ENCODE measurements around the gene BBS9.

BBS9 gene

DNA sequence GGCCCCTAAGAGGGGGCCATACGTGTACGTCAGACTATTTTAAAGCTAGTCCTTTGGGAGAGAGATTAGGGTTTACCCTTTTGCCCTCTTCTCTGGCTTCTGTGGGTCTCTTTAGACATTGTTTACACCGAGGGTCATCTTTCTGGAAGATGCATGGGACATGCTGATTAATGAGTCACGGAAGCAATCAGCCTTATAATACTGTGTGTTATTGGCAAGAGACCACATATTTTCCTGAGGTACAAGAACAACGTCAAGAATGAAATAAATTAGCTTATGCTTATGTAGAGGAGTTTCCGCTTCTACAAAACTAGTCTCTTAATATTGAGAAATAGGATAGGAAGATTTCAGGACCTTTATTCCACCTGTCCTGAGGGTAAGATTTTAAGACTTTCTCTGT is 327.7 kb downstream of the BBS9 start:
- Histone ChIP-seq H3K36me3 (replicated peaks; ENCODE audit: insufficient read depth, low read length) (no peaks in the 10 kb centered on the region), H3K9me2 (replicated peaks; ENCODE audit: insufficient read depth, low read length) (no peaks in the 10 kb centered on the region), H2AFZ (ENCODE audit: low read length) (no peak overlapping the region), H3K4me3 (ENCODE audit: low read length) (no peak overlapping the region), H3K79me2 (ENCODE audit: low read length) (no peaks in the 10 kb centered on the region), H4K20me1 (ENCODE audit: insufficient read depth, low read length) (no peaks in the 10 kb centered on the region), H3K4me2 (ENCODE audit: low read depth, low read length) (no peak overlapping the region), H3K4me1 (ENCODE audit: low read length) (no peaks in the 10 kb centered on the region), H3K27me3 (replicated peaks; ENCODE audit: insufficient read depth, low read length) (no peaks in the 10 kb centered on the region), H3K27ac (ENCODE audit: low read length) (no peak overlapping the region), H3K9ac (ENCODE audit: low read length) (no peak overlapping the region), H3K9me3 (replicated peaks; ENCODE audit: insufficient read depth, low read length) (no peaks in the 10 kb centered on the region), H3F3A (ENCODE audit: insufficient read depth, low read length) (no peaks in the 10 kb centered on the region)
- no peak for DNase-seq
- TF ChIP-seq EZH2 (optimal IDR thresholded peaks at IDR 0.05; ENCODE audit: low read depth, low read length) (no peak), EZH2phosphoT487 (IDR thresholded peaks at IDR 0.05; ENCODE audit: low read length) (no peak)
- TF ChIP-seq, protein P1, sequence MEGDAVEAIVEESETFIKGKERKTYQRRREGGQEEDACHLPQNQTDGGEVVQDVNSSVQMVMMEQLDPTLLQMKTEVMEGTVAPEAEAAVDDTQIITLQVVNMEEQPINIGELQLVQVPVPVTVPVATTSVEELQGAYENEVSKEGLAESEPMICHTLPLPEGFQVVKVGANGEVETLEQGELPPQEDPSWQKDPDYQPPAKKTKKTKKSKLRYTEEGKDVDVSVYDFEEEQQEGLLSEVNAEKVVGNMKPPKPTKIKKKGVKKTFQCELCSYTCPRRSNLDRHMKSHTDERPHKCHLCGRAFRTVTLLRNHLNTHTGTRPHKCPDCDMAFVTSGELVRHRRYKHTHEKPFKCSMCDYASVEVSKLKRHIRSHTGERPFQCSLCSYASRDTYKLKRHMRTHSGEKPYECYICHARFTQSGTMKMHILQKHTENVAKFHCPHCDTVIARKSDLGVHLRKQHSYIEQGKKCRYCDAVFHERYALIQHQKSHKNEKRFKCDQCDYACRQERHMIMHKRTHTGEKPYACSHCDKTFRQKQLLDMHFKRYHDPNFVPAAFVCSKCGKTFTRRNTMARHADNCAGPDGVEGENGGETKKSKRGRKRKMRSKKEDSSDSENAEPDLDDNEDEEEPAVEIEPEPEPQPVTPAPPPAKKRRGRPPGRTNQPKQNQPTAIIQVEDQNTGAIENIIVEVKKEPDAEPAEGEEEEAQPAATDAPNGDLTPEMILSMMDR (IDR thresholded peaks at IDR 0.05; ENCODE audit: low read length): no peak

DNA sequence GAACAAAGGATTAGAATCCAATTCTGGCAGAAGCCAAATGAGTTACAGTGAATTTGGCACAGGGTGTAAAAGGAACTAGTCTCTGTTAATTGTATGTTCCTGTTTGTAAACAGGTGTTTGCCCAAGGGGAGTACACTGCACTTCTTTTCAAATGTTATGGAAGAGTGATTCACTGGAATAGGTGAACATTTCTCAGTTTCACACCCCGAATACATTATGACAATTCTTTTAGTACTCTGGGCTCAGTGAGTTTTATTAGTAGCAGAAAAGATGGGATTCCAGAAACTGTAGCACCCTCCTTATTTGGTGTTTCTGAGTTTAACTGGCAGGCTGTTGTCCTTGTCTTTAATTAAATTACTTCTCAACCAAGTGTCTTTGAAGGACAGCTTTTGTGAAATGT is 329.2 kb downstream of the BBS9 start:
- H3K9me3 ChIP-seq (replicated peaks; ENCODE audit: insufficient read depth, low read length): no peaks in the 10 kb centered on the region
- H2AFZ ChIP-seq (ENCODE audit: low read length): no peak overlapping the region
- no peaks in the 10 kb centered on the region for H3F3A ChIP-seq (ENCODE audit: insufficient read depth, low read length)
- no peaks in the 10 kb centered on the region for H4K20me1 ChIP-seq (ENCODE audit: insufficient read depth, low read length)
- H3K4me1 ChIP-seq (ENCODE audit: low read length): no peaks in the 10 kb centered on the region
- DNase-seq: no peak
- H3K27me3 ChIP-seq (replicated peaks; ENCODE audit: insufficient read depth, low read length): no peaks in the 10 kb centered on the region
- no peaks in the 10 kb centered on the region for H3K36me3 ChIP-seq (replicated peaks; ENCODE audit: insufficient read depth, low read length)
- H3K4me3 ChIP-seq (ENCODE audit: low read length): no peak overlapping the region
- H3K79me2 ChIP-seq (ENCODE audit: low read length): no peaks in the 10 kb centered on the region
- no peak overlapping the region for H3K4me2 ChIP-seq (ENCODE audit: low read depth, low read length)
- no peak overlapping the region for H3K27ac ChIP-seq (ENCODE audit: low read length)
- H3K9me2 ChIP-seq (replicated peaks; ENCODE audit: insufficient read depth, low read length): no peaks in the 10 kb centered on the region
- no peak overlapping the region for H3K9ac ChIP-seq (ENCODE audit: low read length)
- no peak for TF ChIP-seq EZH2 (optimal IDR thresholded peaks at IDR 0.05; ENCODE audit: low read depth, low read length)
- TF ChIP-seq, protein P1 (IDR thresholded peaks at IDR 0.05; ENCODE audit: low read length): no peak
- no peak for TF ChIP-seq EZH2phosphoT487 (IDR thresholded peaks at IDR 0.05; ENCODE audit: low read length)

DNA sequence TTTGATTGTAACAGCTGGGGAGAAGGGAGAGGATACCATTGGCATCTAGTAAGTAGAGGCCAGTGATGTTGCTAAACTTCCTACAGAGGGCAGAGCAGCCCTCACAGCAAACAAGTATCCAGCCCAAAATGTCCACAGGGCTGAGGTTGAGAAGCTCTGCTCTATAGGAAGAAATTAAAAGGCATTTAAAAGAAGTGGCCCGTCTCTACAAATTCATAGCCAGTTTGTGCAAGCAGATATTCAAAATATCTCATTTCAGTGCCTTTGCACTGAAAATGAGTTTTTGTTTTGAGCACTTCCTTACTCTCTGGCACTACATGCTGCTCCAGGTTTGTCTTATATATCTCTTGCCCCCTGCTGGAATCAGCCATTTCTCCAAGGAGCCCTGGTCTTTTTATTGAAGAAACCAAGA is 330.0 kb downstream of the BBS9 start:
- H3K27ac ChIP-seq (ENCODE audit: low read length): no peak overlapping the region
- peak; percentile 29 for DNase-seq
- no peaks in the 10 kb centered on the region for H3K9me3 ChIP-seq (replicated peaks; ENCODE audit: insufficient read depth, low read length)
- H3K4me2 ChIP-seq (ENCODE audit: low read depth, low read length): no peak overlapping the region
- no peak overlapping the region for H2AFZ ChIP-seq (ENCODE audit: low read length)
- H3K4me1 ChIP-seq (ENCODE audit: low read length): no peaks in the 10 kb centered on the region
- H3F3A ChIP-seq (ENCODE audit: insufficient read depth, low read length): no peaks in the 10 kb centered on the region
- no peaks in the 10 kb centered on the region for H3K36me3 ChIP-seq (replicated peaks; ENCODE audit: insufficient read depth, low read length)
- no peaks in the 10 kb centered on the region for H3K79me2 ChIP-seq (ENCODE audit: low read length)
- H4K20me1 ChIP-seq (ENCODE audit: insufficient read depth, low read length): no peaks in the 10 kb centered on the region
- TF ChIP-seq, protein P1 (IDR thresholded peaks at IDR 0.05; ENCODE audit: low read length): peak; percentile 46
- no peak for TF ChIP-seq EZH2 (optimal IDR thresholded peaks at IDR 0.05; ENCODE audit: low read depth, low read length)
- no peaks in the 10 kb centered on the region for H3K27me3 ChIP-seq (replicated peaks; ENCODE audit: insufficient read depth, low read length)
- no peaks in the 10 kb centered on the region for H3K9me2 ChIP-seq (replicated peaks; ENCODE audit: insufficient read depth, low read length)
- no peak overlapping the region for H3K9ac ChIP-seq (ENCODE audit: low read length)
- no peak overlapping the region for H3K4me3 ChIP-seq (ENCODE audit: low read length)
